Neural cell (in vitro differentiated cells): ENCODE results near the gene GDI1.

Source experiments
- EP300 ChIP-seq: fragments of 450-650 bp; conservative IDR thresholded peaks from 2 replicates; pipeline ENCODE4 v1.6.1; 2014; ENCODE audit warnings: antibody characterized with exemption, mild to moderate bottlenecking, moderate library complexity; ENCODE audit not compliant: poor library complexity, severe bottlenecking
- EZH2 ChIP-seq: fragments of 200-600, 300-800 bp; shearing (Covaris generic), sonication (generic); IDR thresholded peaks from 2 replicates; pipeline ENCODE4 v1.6.1; 2014; ENCODE audit warnings: antibody characterized with exemption, low read length, borderline replicate concordance, mild to moderate bottlenecking; ENCODE audit not compliant: insufficient read depth, poor library complexity, severe bottlenecking
- MXI1 ChIP-seq: fragments of 450-650 bp; conservative IDR thresholded peaks from 2 replicates; pipeline ENCODE4 v1.6.1; 2014; ENCODE audit warnings: antibody characterized with exemption, mild to moderate bottlenecking; ENCODE audit not compliant: poor library complexity, severe bottlenecking
- POLR2AphosphoS5 ChIP-seq: IDR thresholded peaks from 2 replicates; pipeline ENCODE4 v1.6.1; 2012
- RAD21 ChIP-seq: fragments of 450-650 bp; conservative IDR thresholded peaks from 2 replicates; pipeline ENCODE4 v1.6.1; 2014; ENCODE audit warnings: antibody characterized with exemption, mild to moderate bottlenecking, moderate library complexity
- SMC3 ChIP-seq: fragments of 450-650 bp; conservative IDR thresholded peaks from 2 replicates; pipeline ENCODE4 v1.6.1; 2014; ENCODE audit warnings: antibody characterized with exemption, mild to moderate bottlenecking, moderate library complexity; ENCODE audit not compliant: poor library complexity
- TAF1 ChIP-seq: IDR thresholded peaks from 2 replicates; pipeline ENCODE4 v1.6.1; 2012; ENCODE audit warnings: low read depth
- TF ChIP-seq, protein P1 (sequence below): fragments of 450-650 bp; IDR thresholded peaks from 2 replicates; pipeline ENCODE4 v1.5.1; 2014; ENCODE audit warnings: antibody characterized with exemption, mild to moderate bottlenecking, moderate library complexity; ENCODE audit not compliant: poor library complexity, severe bottlenecking
- TF ChIP-seq, protein P2 (sequence below): IDR thresholded peaks from 2 replicates; pipeline ENCODE4 v1.6.1; 2012; ENCODE audit warnings: borderline replicate concordance

DNA sequence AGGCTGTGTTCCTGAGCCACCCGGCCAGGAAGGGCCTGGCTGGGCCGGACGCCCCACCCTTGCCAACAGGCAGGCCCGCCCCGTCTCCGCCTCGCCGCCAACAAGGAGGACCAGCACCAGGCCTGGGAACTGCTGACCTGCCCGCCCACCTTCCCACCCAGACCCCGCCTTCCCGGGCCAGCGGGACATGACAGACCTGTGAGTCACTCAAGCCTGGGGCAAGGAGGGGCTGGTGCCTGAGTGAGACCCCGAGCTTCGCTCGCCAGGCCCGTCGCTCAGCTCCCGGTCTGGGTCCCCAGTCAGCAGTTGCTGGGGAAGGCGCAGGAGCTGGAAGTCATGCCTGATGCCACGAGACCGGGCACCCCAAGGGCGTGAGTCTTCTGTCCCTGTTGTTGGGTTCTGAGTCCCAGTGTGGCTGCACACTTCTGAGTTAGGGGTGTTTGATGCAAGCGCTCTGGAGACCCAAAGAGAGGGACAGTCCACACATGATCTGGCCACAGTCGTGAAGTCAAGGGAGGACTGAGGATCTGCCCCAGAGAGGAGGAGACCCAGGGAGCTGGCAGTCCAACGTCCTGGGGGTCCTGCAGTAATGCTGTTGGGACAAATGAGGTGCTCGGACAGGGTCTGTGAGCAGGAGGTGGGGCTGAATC lies 27.6 kb upstream of the GDI1 start, which contains the start of gene DNASE1L1:
- TF ChIP-seq, protein P1, sequence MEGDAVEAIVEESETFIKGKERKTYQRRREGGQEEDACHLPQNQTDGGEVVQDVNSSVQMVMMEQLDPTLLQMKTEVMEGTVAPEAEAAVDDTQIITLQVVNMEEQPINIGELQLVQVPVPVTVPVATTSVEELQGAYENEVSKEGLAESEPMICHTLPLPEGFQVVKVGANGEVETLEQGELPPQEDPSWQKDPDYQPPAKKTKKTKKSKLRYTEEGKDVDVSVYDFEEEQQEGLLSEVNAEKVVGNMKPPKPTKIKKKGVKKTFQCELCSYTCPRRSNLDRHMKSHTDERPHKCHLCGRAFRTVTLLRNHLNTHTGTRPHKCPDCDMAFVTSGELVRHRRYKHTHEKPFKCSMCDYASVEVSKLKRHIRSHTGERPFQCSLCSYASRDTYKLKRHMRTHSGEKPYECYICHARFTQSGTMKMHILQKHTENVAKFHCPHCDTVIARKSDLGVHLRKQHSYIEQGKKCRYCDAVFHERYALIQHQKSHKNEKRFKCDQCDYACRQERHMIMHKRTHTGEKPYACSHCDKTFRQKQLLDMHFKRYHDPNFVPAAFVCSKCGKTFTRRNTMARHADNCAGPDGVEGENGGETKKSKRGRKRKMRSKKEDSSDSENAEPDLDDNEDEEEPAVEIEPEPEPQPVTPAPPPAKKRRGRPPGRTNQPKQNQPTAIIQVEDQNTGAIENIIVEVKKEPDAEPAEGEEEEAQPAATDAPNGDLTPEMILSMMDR, result no peak
- TF ChIP-seq EZH2 (no peak), TAF1 (no peak), POLR2AphosphoS5 (no peak), MXI1 (no peak), EP300 (no peak), SMC3 (no peak), RAD21 (no peak)
- TF ChIP-seq, protein P2, sequence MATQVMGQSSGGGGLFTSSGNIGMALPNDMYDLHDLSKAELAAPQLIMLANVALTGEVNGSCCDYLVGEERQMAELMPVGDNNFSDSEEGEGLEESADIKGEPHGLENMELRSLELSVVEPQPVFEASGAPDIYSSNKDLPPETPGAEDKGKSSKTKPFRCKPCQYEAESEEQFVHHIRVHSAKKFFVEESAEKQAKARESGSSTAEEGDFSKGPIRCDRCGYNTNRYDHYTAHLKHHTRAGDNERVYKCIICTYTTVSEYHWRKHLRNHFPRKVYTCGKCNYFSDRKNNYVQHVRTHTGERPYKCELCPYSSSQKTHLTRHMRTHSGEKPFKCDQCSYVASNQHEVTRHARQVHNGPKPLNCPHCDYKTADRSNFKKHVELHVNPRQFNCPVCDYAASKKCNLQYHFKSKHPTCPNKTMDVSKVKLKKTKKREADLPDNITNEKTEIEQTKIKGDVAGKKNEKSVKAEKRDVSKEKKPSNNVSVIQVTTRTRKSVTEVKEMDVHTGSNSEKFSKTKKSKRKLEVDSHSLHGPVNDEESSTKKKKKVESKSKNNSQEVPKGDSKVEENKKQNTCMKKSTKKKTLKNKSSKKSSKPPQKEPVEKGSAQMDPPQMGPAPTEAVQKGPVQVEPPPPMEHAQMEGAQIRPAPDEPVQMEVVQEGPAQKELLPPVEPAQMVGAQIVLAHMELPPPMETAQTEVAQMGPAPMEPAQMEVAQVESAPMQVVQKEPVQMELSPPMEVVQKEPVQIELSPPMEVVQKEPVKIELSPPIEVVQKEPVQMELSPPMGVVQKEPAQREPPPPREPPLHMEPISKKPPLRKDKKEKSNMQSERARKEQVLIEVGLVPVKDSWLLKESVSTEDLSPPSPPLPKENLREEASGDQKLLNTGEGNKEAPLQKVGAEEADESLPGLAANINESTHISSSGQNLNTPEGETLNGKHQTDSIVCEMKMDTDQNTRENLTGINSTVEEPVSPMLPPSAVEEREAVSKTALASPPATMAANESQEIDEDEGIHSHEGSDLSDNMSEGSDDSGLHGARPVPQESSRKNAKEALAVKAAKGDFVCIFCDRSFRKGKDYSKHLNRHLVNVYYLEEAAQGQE, result no peak
